Uterus (tissue), 2 donors: ENCODE measurements around the gene NAV1.

Experiments
- POLR2A ChIP-seq, 2 donors: fragments of 450-650 bp; IDR thresholded peaks; one replicate each; pipeline ENCODE4 v1.6.1; 2016; ENCODE audit warnings: antibody characterized with exemption in 2 of 2, mild to moderate bottlenecking in 1 of 2, moderate library complexity in 1 of 2
- TF ChIP-seq, protein P1 (sequence below), 4 experiments: fragments of 200-600 bp in 2 of 4; fragments of 450-650 bp in 2 of 4; sonication (generic) in 2 of 4; IDR thresholded peaks; one replicate each; pipeline ENCODE4 v1.5.1; 2016 to 2019; ENCODE audit warnings: antibody characterized with exemption in 4 of 4, mild to moderate bottlenecking in 2 of 4, moderate library complexity in 1 of 4

DNA sequence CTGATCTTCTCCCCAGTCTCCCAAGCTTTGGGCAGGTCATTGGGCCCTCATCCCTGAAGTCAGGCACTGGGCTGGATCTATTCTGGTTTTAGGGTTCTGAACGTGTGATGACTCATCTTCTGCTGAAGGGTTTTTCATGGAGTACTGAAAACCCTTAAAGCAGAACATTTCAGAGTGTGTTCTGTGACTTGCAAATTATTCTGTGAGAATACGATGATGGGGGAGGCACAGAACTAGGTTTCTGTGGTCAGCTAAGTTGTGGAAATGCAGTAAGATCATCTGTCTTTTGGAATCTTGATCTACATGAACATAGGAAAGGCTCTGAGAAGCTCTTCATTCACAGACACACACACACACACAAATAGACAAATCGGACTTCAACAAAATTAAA lies 46.2 kb downstream of the NAV1 start:
- TF ChIP-seq, protein P1, sequence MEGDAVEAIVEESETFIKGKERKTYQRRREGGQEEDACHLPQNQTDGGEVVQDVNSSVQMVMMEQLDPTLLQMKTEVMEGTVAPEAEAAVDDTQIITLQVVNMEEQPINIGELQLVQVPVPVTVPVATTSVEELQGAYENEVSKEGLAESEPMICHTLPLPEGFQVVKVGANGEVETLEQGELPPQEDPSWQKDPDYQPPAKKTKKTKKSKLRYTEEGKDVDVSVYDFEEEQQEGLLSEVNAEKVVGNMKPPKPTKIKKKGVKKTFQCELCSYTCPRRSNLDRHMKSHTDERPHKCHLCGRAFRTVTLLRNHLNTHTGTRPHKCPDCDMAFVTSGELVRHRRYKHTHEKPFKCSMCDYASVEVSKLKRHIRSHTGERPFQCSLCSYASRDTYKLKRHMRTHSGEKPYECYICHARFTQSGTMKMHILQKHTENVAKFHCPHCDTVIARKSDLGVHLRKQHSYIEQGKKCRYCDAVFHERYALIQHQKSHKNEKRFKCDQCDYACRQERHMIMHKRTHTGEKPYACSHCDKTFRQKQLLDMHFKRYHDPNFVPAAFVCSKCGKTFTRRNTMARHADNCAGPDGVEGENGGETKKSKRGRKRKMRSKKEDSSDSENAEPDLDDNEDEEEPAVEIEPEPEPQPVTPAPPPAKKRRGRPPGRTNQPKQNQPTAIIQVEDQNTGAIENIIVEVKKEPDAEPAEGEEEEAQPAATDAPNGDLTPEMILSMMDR (IDR thresholded peaks at IDR 0.05): no peak
- TF ChIP-seq POLR2A (IDR thresholded peaks at IDR 0.05): no peak
